ENCODE measurements around the gene NRIP3. TPM values are rescaled to one million over a fixed set of nuclear protein-coding genes. Genes with fewer than 3 reads are reported as not detected.

NRIP3 gene
- total and polyA plus RNA-seq, 9 donors, result 0.24 to 16.9 (median 0.99) TPM

GRCh38 chr11:9037046-9037780, 33.4 kb upstream of the NRIP3 start:
- TF ChIP-seq EP300 (IDR thresholded peaks at IDR 0.05), result no peak
- no peak for TF ChIP-seq POLR2A (IDR thresholded peaks at IDR 0.05)
- no peak for TF ChIP-seq CTCF (IDR thresholded peaks at IDR 0.05)
- no peaks in the 10 kb centered on the region for H3K36me3 ChIP-seq
- no peaks in the 10 kb centered on the region for H3K27me3 ChIP-seq
- DNase-seq, result no peak
- no peaks in the 10 kb centered on the region for H3K9me3 ChIP-seq
- intact Hi-C loops (cut with DNase I), result no loop called here
- no peak overlapping the region for H3K27ac ChIP-seq
- H3K4me1 ChIP-seq (ENCODE audit: insufficient read depth), result no peaks in the 10 kb centered on the region
- H3K4me3 ChIP-seq, result no peak overlapping the region
- WGBS, 3 donors, result 77 to 89% (median 83%) methylated on average over 7 of the region's 7 CpGs

- H3K27ac ChIP-seq, result no peak overlapping the region
- H3K27me3 ChIP-seq, result no peaks in the 10 kb centered on the region
- no peak overlapping the region for H3K4me3 ChIP-seq
- H3K36me3 ChIP-seq, result no peaks in the 10 kb centered on the region
- no peaks in the 10 kb centered on the region for H3K4me1 ChIP-seq (ENCODE audit: insufficient read depth)
- H3K9me3 ChIP-seq, result no peaks in the 10 kb centered on the region
- intact Hi-C loops (cut with DNase I), result no loop called here
- TF ChIP-seq POLR2A (IDR thresholded peaks at IDR 0.05) (no peak), CTCF (IDR thresholded peaks at IDR 0.05) (no peak), EP300 (IDR thresholded peaks at IDR 0.05) (no peak)
- DNase-seq, result no peak
- 80 to 85% (median 84%) methylated on average over 5 of the region's 5 CpGs for WGBS, 3 donors
These were observed 26.8 kb upstream of the NRIP3 start for GRCh38 chr11:9030601-9031000.

GRCh38 chr11:9029422-9029821, 25.6 kb upstream of the NRIP3 start:
- Histone ChIP-seq H3K27ac (no peak overlapping the region), H3K27me3 (no peaks in the 10 kb centered on the region), H3K4me3 (no peak overlapping the region), H3K36me3 (no peaks in the 10 kb centered on the region), H3K9me3 (no peaks in the 10 kb centered on the region), H3K4me1 (ENCODE audit: insufficient read depth) (no peaks in the 10 kb centered on the region)
- DNase-seq, result no peak
- intact Hi-C loops (cut with DNase I), result no loop called here
- TF ChIP-seq POLR2A (IDR thresholded peaks at IDR 0.05), result no peak
- TF ChIP-seq CTCF (IDR thresholded peaks at IDR 0.05), result no peak
- TF ChIP-seq EP300 (IDR thresholded peaks at IDR 0.05), result no peak
- WGBS, 3 donors, result 92 to 93% (median 92%) methylated on average over 7 of the region's 7 CpGs

DNA sequence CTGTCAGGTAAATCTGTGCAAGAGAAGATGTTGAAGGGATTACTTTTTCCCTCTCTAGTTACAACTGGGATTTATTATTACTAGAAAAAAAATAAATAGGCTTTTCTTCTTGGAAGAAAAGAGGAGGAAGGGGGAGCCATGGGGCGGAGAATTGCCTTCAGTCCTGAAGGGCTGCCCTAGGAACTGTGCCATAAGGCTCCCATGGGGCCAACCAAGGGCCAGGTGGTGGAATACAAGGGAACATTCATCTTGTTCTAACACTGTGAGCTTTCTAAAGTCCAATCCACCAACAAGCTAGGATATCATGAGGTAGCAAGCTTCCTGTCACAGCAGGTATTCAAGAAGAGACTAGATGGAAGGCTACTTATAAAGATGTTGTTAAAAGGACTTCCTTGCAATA, 24.8 kb upstream of the NRIP3 start:
- Histone ChIP-seq H3K4me3 (no peak overlapping the region), H3K36me3 (no peaks in the 10 kb centered on the region), H3K9me3 (no peaks in the 10 kb centered on the region), H3K4me1 (ENCODE audit: insufficient read depth) (no peaks in the 10 kb centered on the region), H3K27me3 (no peaks in the 10 kb centered on the region), H3K27ac (no peak overlapping the region)
- no peak for DNase-seq
- intact Hi-C loops (cut with DNase I), result no loop called here
- no peak for TF ChIP-seq EP300 (IDR thresholded peaks at IDR 0.05)
- WGBS, 3 donors, result 89 to 90% (median 89%) methylated on average over 1 of the region's 1 CpG

DNA sequence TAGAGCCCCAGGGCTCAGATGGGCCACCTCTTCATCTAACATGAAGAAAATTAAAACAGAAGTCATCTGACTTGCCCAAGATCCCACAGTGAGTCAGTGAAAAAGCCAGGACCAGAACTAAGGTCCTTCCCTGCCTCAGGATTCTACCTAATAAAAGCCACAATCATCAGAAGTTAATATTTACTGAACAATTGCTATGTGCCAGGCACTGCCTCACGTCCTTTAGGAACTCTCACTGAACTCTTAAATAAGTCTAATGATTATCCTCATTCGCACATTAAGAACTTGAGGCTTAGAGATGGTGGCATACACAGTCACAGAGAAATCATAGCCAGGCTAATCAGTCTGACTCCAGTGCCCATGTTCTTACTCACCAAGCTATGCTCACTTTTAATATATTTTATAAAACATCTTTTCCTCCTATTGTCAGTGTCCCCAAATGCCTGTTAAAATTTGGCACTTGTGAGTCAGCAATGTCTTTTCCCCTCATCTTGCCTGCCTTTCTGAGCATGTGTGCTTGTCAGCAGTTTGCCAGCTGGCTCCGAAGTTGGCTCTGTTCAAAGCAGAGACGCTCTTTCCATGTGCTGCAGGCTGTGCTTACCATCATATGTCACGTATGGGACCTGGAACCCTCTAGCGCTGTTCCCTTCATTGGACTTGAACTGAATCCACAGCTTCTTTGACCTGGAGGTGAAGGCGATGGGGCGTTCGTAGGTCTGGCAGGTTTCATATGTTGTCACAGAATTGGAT, 21.5 kb upstream of the NRIP3 start:
- Histone ChIP-seq H3K27me3 (no peaks in the 10 kb centered on the region), H3K4me3 (no peak overlapping the region), H3K27ac (no peak overlapping the region), H3K4me1 (ENCODE audit: insufficient read depth) (peaks cover 2% of the 10 kb centered on the region), H3K9me3 (no peaks in the 10 kb centered on the region), H3K36me3 (no peaks in the 10 kb centered on the region)
- 90 to 96% (median 95%) methylated on average over 9 of the region's 9 CpGs for WGBS, 3 donors
- intact Hi-C loops (cut with DNase I), result no loop called here
- no peak for DNase-seq
- no peak for TF ChIP-seq CTCF (IDR thresholded peaks at IDR 0.05)
- TF ChIP-seq POLR2A (IDR thresholded peaks at IDR 0.05), result no peak
- TF ChIP-seq EP300 (IDR thresholded peaks at IDR 0.05), result no peak

Data from ovary (tissue), 9 donors.